WTC11 (cell line): Measurements from ENCODE around the gene SLC7A6OS. TPM values are rescaled to one million over a fixed set of nuclear protein-coding genes. Genes with fewer than 3 reads are reported as not detected.
A peak's percentile ranks its signal among the peaks of the same experiment; 100 is the strongest.

ENCODE experiments used
- ATAC-seq: fragments of 200-7000 bp; cut with Tn5 transposase; 2 replicates; pipeline ENCODE4 v1.10.0; 2021; ENCODE audit warnings: mild to moderate bottlenecking, moderate library complexity
- CTCF ChIA-PET: fragments of 300-600 bp; sonication (Branson Sonifier 250); formaldehyde crosslinking; loops from one replicate; lab custom pipeline; 2021; ENCODE audit warnings: antibody characterized with exemption; lab: Charles Lee
- POLR2A ChIA-PET: fragments of 350-600 bp; sonication (Branson Sonifier 250); formaldehyde crosslinking; loops from one replicate; lab custom pipeline; 2021; ENCODE audit warnings: antibody characterized with exemption; lab: Charles Lee
- DNase-seq: peaks from one replicate; pipeline ENCODE4 v3.0.0; 2021; ENCODE audit warnings: low spot score
- H3K27ac Mint-ChIP-seq: 2 replicates; pipeline ENCODE4 v1.8.0; 2021; ENCODE audit warnings: mixed read lengths
- H3K27me3 Mint-ChIP-seq: 2 replicates; pipeline ENCODE4 v1.8.0; 2021; ENCODE audit warnings: low read depth, mild to moderate bottlenecking, moderate library complexity, mixed read lengths
- H3K36me3 Mint-ChIP-seq: 2 replicates; pipeline ENCODE4 v1.8.0; 2021; ENCODE audit warnings: mixed read lengths
- H3K4me1 Mint-ChIP-seq: 2 replicates; pipeline ENCODE4 v1.8.0; 2022; ENCODE audit warnings: mixed read lengths
- H3K4me3 Mint-ChIP-seq: 2 replicates; pipeline ENCODE4 v1.8.0; 2021; ENCODE audit warnings: mild to moderate bottlenecking, moderate library complexity, mixed read lengths
- H3K9me3 Mint-ChIP-seq: 2 replicates; pipeline ENCODE4 v1.8.0; 2021; ENCODE audit warnings: mixed read lengths
- CREB1 ChIP-seq: sonication (generic); formaldehyde crosslinking; IDR thresholded peaks from 2 replicates; pipeline ENCODE4 v1.8.0; 2023; ENCODE audit warnings: mild to moderate bottlenecking, missing genetic modification reagents
- ETV6 ChIP-seq: sonication (generic); formaldehyde crosslinking; IDR thresholded peaks from 2 replicates; pipeline ENCODE4 v1.8.1; 2022; ENCODE audit warnings: mild to moderate bottlenecking, missing genetic modification reagents
- GABPB1 ChIP-seq: sonication (generic); formaldehyde crosslinking; IDR thresholded peaks from 2 replicates; pipeline ENCODE4 v1.8.1; 2023; ENCODE audit warnings: mild to moderate bottlenecking, missing genetic modification reagents
- KAT7 ChIP-seq: sonication (generic); formaldehyde crosslinking; IDR thresholded peaks from 2 replicates; pipeline ENCODE4 v1.8.1; 2023; ENCODE audit warnings: missing genetic modification reagents, mild to moderate bottlenecking, borderline replicate concordance
- PRRX2 ChIP-seq: fragments of 250-450 bp; sonication (Bioruptor Pico); IDR thresholded peaks from 2 replicates; pipeline ENCODE4 v1.8.0; 2021; ENCODE audit warnings: mild to moderate bottlenecking
- TEAD1 ChIP-seq: sonication (generic); formaldehyde crosslinking; IDR thresholded peaks from 2 replicates; pipeline ENCODE4 v1.8.0; 2022; ENCODE audit warnings: mild to moderate bottlenecking, missing genetic modification reagents
- ZNF423 ChIP-seq: fragments of 250-450 bp; sonication (Bioruptor Pico); IDR thresholded peaks from 2 replicates; pipeline ENCODE4 v2.1.2; 2022; ENCODE audit warnings: mild to moderate bottlenecking, moderate library complexity
- total RNA-seq: library from RNA; stranded (reverse); gene quantifications from 3 replicates; pipeline ENCODE4 v1.2.3, GENCODE V29; 2021
- TF ChIP-seq, protein P1 (sequence below): sonication (generic); formaldehyde crosslinking; IDR thresholded peaks from 2 replicates; pipeline ENCODE4 v1.8.1; 2023; ENCODE audit warnings: mild to moderate bottlenecking, missing genetic modification reagents
- TF ChIP-seq, protein P2 (sequence below): sonication (generic); formaldehyde crosslinking; IDR thresholded peaks from 2 replicates; pipeline ENCODE4 v1.8.1; 2022; ENCODE audit warnings: low read depth, mild to moderate bottlenecking, moderate library complexity, missing genetic modification reagents, borderline replicate concordance
- TF ChIP-seq, protein P3 (sequence below): sonication (generic); formaldehyde crosslinking; IDR thresholded peaks from 2 replicates; pipeline ENCODE4 v1.8.1; 2023; ENCODE audit warnings: mild to moderate bottlenecking, missing genetic modification reagents, moderate library complexity
- TF ChIP-seq, protein P4 (sequence below): fragments of 250-450 bp; sonication (Bioruptor Pico); IDR thresholded peaks from 2 replicates; pipeline ENCODE4 v1.9.0; 2021; ENCODE audit warnings: mild to moderate bottlenecking
- TF ChIP-seq, protein P5 (sequence below): fragments of 250-450 bp; sonication (Bioruptor Pico); conservative IDR thresholded peaks from 2 replicates; pipeline ENCODE4 v1.9.0; 2021; ENCODE audit warnings: mild to moderate bottlenecking
- TF ChIP-seq, protein P6 (sequence below): sonication (generic); formaldehyde crosslinking; IDR thresholded peaks from 2 replicates; pipeline ENCODE4 v1.8.0; 2022; ENCODE audit warnings: missing genetic modification reagents
- TF ChIP-seq, protein P7 (sequence below): sonication (generic); formaldehyde crosslinking; IDR thresholded peaks from 2 replicates; pipeline ENCODE4 v1.8.0; 2022; ENCODE audit warnings: mild to moderate bottlenecking, missing genetic modification reagents

Gene SLC7A6OS
- total RNA-seq, 1 experiment from 2014 or later, result 22.6 TPM

DNA sequence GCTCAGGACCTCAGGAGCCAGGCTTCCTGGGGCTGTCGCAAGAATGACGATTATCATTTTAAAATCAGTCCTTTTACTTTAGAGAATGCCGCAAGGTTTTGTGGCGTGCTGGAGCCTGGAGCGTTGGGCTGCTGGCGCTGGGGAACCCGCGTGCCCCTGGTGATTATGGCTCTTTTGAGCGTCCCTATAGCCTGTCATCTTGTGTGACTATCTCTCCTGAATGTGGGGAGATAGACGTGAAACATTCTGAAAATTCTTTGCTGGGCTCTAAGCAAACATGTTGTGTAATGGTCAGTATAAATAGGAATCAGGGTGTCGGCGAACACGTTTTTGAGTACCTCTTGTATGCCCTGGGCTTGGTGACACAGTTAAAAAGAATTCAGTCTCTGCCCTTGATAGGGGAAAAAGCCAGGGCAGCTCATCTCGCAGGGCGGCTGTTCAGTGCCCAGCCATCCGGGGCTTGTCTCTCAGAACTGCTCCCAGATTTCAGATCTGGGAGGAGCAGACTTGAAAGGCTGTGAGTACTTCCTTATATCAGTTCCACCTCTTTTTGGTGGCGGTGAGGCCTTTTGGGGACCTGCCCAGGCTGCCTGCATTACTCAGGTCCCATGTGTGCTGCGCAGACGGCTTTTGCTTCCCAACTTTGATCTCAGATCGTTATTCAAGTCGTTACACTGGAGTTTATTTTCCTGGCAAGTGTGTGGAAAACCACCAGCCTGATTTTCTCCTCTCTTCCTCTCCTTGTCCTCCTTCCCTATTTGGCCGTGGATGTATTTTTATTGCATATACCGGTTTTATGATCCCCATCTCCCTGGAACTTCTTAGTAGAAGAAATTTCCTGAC lies 45.4 kb downstream of the SLC7A6OS start:
- peak overlapping the region; percentile 48 for H3K27ac Mint-ChIP-seq
- no peak for TF ChIP-seq KAT7
- TF ChIP-seq, protein P1, sequence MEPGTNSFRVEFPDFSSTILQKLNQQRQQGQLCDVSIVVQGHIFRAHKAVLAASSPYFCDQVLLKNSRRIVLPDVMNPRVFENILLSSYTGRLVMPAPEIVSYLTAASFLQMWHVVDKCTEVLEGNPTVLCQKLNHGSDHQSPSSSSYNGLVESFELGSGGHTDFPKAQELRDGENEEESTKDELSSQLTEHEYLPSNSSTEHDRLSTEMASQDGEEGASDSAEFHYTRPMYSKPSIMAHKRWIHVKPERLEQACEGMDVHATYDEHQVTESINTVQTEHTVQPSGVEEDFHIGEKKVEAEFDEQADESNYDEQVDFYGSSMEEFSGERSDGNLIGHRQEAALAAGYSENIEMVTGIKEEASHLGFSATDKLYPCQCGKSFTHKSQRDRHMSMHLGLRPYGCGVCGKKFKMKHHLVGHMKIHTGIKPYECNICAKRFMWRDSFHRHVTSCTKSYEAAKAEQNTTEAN (CRISPR knock-in tag), result no peak
- TF ChIP-seq, protein P2, sequence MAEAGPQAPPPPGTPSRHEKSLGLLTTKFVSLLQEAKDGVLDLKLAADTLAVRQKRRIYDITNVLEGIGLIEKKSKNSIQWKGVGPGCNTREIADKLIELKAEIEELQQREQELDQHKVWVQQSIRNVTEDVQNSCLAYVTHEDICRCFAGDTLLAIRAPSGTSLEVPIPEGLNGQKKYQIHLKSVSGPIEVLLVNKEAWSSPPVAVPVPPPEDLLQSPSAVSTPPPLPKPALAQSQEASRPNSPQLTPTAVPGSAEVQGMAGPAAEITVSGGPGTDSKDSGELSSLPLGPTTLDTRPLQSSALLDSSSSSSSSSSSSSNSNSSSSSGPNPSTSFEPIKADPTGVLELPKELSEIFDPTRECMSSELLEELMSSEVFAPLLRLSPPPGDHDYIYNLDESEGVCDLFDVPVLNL, result no peak
- TF ChIP-seq, protein P3, sequence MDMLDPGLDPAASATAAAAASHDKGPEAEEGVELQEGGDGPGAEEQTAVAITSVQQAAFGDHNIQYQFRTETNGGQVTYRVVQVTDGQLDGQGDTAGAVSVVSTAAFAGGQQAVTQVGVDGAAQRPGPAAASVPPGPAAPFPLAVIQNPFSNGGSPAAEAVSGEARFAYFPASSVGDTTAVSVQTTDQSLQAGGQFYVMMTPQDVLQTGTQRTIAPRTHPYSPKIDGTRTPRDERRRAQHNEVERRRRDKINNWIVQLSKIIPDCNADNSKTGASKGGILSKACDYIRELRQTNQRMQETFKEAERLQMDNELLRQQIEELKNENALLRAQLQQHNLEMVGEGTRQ, result no peak
- TF ChIP-seq, protein P4, sequence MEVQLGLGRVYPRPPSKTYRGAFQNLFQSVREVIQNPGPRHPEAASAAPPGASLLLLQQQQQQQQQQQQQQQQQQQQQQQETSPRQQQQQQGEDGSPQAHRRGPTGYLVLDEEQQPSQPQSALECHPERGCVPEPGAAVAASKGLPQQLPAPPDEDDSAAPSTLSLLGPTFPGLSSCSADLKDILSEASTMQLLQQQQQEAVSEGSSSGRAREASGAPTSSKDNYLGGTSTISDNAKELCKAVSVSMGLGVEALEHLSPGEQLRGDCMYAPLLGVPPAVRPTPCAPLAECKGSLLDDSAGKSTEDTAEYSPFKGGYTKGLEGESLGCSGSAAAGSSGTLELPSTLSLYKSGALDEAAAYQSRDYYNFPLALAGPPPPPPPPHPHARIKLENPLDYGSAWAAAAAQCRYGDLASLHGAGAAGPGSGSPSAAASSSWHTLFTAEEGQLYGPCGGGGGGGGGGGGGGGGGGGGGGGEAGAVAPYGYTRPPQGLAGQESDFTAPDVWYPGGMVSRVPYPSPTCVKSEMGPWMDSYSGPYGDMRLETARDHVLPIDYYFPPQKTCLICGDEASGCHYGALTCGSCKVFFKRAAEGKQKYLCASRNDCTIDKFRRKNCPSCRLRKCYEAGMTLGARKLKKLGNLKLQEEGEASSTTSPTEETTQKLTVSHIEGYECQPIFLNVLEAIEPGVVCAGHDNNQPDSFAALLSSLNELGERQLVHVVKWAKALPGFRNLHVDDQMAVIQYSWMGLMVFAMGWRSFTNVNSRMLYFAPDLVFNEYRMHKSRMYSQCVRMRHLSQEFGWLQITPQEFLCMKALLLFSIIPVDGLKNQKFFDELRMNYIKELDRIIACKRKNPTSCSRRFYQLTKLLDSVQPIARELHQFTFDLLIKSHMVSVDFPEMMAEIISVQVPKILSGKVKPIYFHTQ (CRISPR knock-in tag), result no peak
- peak; percentile 32; the same call in 1 of the 2 replicates for TF ChIP-seq ETV6 (CRISPR knock-in tag)
- TF ChIP-seq, protein P5, sequence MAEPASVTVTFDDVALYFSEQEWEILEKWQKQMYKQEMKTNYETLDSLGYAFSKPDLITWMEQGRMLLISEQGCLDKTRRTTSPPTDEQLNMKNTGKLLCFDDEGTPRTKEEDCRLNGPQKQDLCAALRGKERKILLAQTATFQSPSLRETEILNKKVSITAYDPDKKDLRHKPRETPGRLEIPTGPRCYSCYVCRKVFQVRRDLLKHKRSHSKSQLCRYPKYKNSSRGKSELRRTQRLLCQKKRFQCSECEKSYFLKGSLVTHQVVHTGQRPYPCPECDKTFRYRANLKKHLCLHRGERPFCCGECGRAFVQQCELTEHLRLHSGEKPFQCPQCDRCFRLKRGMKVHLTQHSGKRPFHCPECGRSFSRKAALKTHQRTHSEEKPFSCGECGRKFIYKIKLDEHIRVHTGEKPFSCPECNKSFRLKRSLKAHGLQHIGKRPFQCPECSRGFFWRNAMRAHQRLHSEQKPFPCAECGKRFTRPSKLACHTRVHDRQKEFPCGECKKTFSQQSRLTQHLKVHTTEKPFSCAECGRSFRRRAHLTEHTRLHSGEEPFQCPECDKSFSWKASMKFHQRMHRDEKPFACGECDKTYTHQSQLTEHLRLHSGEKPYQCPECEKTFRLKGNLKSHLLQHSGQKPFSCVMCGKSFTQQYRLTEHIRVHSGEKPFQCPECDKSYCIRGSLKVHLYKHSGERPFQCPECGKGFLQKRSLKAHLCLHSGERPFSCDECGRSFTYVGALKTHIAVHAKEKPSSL, result no peak
- no peak for TF ChIP-seq ZNF423 (CRISPR knock-in tag)
- TF ChIP-seq, protein P6, sequence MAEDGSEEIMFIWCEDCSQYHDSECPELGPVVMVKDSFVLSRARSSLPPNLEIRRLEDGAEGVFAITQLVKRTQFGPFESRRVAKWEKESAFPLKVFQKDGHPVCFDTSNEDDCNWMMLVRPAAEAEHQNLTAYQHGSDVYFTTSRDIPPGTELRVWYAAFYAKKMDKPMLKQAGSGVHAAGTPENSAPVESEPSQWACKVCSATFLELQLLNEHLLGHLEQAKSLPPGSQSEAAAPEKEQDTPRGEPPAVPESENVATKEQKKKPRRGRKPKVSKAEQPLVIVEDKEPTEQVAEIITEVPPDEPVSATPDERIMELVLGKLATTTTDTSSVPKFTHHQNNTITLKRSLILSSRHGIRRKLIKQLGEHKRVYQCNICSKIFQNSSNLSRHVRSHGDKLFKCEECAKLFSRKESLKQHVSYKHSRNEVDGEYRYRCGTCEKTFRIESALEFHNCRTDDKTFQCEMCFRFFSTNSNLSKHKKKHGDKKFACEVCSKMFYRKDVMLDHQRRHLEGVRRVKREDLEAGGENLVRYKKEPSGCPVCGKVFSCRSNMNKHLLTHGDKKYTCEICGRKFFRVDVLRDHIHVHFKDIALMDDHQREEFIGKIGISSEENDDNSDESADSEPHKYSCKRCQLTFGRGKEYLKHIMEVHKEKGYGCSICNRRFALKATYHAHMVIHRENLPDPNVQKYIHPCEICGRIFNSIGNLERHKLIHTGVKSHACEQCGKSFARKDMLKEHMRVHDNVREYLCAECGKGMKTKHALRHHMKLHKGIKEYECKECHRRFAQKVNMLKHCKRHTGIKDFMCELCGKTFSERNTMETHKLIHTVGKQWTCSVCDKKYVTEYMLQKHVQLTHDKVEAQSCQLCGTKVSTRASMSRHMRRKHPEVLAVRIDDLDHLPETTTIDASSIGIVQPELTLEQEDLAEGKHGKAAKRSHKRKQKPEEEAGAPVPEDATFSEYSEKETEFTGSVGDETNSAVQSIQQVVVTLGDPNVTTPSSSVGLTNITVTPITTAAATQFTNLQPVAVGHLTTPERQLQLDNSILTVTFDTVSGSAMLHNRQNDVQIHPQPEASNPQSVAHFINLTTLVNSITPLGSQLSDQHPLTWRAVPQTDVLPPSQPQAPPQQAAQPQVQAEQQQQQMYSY (CRISPR knock-in tag), result no peak
- no peak for TF ChIP-seq PRRX2 (CRISPR knock-in tag)
- TF ChIP-seq GABPB1 (CRISPR knock-in tag), result 0 out of 2 replicates have a peak, but pooled peaks have one; percentile 21
- TF ChIP-seq CREB1 (CRISPR knock-in tag), result no peak
- 0 out of 2 replicates have a peak, but pooled peaks have one; percentile 19 for TF ChIP-seq TEAD1 (CRISPR knock-in tag)
- TF ChIP-seq, protein P7, sequence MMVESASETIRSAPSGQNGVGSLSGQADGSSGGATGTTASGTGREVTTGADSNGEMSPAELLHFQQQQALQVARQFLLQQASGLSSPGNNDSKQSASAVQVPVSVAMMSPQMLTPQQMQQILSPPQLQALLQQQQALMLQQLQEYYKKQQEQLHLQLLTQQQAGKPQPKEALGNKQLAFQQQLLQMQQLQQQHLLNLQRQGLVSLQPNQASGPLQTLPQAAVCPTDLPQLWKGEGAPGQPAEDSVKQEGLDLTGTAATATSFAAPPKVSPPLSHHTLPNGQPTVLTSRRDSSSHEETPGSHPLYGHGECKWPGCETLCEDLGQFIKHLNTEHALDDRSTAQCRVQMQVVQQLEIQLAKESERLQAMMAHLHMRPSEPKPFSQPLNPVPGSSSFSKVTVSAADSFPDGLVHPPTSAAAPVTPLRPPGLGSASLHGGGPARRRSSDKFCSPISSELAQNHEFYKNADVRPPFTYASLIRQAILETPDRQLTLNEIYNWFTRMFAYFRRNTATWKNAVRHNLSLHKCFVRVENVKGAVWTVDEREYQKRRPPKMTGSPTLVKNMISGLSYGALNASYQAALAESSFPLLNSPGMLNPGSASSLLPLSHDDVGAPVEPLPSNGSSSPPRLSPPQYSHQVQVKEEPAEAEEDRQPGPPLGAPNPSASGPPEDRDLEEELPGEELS (CRISPR knock-in tag), result no peak
- H3K36me3 Mint-ChIP-seq, result no peaks in the 10 kb centered on the region
- ATAC-seq, result peak; percentile 8
- POLR2A ChIA-PET, result no interaction called here
- peaks cover 34% of the 10 kb centered on the region for H3K4me1 Mint-ChIP-seq
- peak; percentile 25 for DNase-seq
- peaks cover 16% of the 10 kb centered on the region for H3K27me3 Mint-ChIP-seq
- H3K9me3 Mint-ChIP-seq, result no peaks in the 10 kb centered on the region
- H3K4me3 Mint-ChIP-seq, result peak overlapping the region; percentile 93
- CTCF ChIA-PET, result interaction anchor here (1.3 to 2.6 kb wide), 4 partner anchors 46 to 255 kb away, joined by 4 to 41 read pairs (median 12); partner anchors contain the start of genes PRMT7 and SLC7A6OS
